Measurements from ENCODE around the gene TBCEL. TPM values are rescaled to one million over a fixed set of nuclear protein-coding genes. Genes with fewer than 3 reads are reported as not detected.

Gene TBCEL
- total RNA-seq, 4 donors from 2014 or later, result 14.1 to 38.6 (median 16.4) TPM

DNA sequence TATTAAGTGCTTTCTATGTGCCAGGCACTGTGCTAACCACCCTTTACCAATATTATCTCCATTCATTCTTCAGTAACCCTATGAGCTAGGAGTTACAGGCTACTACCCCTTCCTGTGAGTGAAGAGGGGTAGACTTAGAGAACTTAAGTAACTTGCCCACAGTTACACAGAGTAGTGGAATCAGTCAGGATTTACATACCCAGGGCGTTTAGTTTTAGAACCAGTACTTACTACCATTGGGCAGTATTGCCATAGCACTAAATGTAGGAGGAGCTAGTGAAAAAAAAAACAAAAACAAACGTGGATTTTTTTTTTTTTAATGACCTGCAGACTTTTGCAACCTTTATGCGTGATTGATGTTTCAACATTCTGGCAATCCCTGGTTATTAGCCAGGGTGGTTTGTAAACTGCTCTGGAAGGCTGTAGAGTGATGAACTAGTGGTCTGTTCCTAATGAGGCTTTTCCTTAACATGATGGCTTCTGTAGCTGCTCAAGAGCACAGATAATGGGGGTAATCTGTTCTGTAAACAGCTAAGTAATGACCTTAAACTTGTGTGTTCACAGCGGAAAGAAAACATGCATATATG is 11.4 kb downstream of the TBCEL start:
- TF ChIP-seq, protein P1, sequence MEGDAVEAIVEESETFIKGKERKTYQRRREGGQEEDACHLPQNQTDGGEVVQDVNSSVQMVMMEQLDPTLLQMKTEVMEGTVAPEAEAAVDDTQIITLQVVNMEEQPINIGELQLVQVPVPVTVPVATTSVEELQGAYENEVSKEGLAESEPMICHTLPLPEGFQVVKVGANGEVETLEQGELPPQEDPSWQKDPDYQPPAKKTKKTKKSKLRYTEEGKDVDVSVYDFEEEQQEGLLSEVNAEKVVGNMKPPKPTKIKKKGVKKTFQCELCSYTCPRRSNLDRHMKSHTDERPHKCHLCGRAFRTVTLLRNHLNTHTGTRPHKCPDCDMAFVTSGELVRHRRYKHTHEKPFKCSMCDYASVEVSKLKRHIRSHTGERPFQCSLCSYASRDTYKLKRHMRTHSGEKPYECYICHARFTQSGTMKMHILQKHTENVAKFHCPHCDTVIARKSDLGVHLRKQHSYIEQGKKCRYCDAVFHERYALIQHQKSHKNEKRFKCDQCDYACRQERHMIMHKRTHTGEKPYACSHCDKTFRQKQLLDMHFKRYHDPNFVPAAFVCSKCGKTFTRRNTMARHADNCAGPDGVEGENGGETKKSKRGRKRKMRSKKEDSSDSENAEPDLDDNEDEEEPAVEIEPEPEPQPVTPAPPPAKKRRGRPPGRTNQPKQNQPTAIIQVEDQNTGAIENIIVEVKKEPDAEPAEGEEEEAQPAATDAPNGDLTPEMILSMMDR (IDR thresholded peaks at IDR 0.05), result no peak
- ATAC-seq (ENCODE audit: low FRiP score), result no peak
- no peak for DNase-seq (ENCODE audit: low spot score)

- no peak for ATAC-seq (ENCODE audit: low FRiP score)
- no peak for DNase-seq (ENCODE audit: low spot score)
- TF ChIP-seq, protein P1 (IDR thresholded peaks at IDR 0.05), result no peak
These were observed 11.9 kb downstream of the TBCEL start for GRCh38 chr11:121035780-121036179.

DNA sequence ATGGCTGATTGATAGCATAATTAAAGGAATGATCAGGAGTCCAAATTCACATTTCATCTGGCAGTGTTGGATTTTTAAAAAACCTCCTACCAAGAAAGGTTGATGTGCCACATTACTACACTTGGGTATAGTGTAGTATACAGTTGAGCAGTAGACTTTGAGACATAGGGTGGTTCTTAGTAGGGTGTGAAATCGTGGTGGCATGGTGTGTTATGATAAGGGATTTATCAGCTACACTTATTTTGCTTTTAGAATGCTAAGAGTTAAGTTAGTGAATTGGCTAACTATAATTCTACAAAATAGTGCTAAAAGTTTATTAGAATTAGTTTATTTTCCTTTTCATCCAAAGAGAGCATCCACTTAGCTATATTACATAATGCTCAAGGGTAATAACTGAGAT is 13.1 kb downstream of the TBCEL start:
- ATAC-seq (ENCODE audit: low FRiP score) (no peak), DNase-seq (ENCODE audit: low spot score) (no peak)
- TF ChIP-seq, protein P1 (IDR thresholded peaks at IDR 0.05), result no peak

DNA sequence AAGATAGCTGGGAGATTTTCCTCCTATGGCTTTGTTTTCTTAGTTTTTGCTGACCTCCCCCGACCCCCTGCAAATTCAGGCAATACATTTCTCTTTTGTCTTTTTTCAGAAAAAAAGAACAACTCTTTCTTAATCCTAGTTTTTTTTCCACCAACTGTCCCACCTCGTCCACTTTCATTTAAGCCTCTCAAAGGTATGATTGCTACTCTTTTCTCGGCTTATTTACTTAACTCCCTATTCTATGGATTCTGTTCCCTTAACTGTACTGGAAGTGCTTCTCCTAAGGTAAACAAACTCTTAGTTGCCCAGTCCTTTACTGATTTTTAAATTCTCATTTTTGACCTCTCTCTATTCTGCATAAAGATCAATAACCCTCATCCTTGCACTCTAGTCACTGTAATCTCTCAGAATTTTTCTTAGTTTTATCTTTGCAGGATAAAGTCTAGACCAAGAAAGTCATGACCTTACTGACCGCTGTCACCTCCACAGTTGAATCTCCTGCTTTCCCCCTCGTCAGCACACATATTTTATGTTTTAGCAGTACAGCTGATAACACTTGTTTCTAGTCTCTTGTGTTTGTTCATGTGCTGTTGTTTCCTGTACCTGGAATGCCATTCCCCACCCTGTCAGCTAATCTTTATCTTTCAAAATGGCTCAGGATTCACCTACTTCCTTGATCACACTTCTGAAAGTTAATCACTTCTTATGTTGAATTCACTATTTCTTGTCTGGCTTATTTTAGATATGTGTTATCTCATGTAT is 14.9 kb downstream of the TBCEL start:
- DNase-seq (ENCODE audit: low spot score), result no peak
- TF ChIP-seq, protein P1 (IDR thresholded peaks at IDR 0.05), result no peak
- ATAC-seq (ENCODE audit: low FRiP score), result no peak

DNA sequence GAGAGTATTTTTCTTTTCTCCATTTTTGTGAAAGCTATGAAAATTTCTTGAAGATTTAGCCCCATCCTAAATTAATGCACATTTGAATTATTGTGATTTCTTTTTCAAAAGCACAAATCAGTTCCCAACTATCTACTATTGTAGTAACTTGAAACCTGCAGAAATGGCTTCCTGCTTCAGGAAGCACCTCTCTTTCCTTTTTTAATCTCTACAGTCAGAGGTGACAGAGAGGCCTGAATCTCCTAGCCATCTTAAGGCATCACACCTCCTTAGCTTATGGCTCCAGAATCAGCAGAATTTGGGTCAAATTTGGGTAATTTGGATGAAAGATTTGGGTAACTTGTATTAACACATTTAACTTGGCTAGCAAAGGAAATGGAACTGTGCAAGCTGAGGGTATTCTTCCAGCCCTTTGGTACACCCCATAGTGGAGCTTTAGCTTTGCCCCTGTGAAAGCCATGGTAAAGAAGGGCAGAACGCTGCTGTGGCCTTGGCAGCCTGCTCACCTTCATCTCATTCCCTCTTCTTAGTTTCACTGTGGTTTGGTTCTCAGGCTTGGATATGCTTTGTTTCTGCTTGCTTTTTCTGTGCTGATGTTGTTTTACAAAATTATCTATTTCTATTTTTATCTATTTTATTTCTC is 16.2 kb downstream of the TBCEL start:
- ATAC-seq (ENCODE audit: low FRiP score), result no peak

DNA sequence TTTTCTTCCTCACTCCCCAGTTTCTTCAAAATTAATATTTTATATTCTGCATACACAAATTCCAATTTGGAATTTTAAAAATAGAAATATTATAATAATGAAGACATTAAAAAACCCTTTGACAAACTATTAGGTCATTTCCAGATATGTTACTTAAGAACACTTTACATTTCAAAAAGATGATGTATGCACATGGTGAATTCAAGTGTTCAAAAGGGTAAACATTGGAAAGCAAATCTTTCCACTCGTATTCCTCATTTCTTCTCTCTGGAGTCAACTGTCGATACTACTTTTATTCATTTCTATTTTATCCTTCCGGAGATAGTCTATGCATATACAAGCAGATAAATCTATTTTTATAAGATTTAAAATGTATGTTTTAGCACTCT is 16.7 kb downstream of the TBCEL start:
- TF ChIP-seq, protein P1 (IDR thresholded peaks at IDR 0.05), result no peak
- ATAC-seq (ENCODE audit: low FRiP score), result no peak
- DNase-seq (ENCODE audit: low spot score), result no peak

More for the DNA sequence above, 16.2 kb downstream of the TBCEL start:
- TF ChIP-seq, protein P1 (IDR thresholded peaks at IDR 0.05), result no peak
- no peak for DNase-seq (ENCODE audit: low spot score)

All from omental fat pad (tissue), 4 donors.